HL-60 (cell line): Measurements from ENCODE around the gene LPIN3.

Experiments
- TF ChIP-seq, protein P1 (sequence below): IDR thresholded peaks from 2 replicates; pipeline ENCODE4 v1.6.1; 2012; ENCODE audit warnings: low read depth; ENCODE audit not compliant: insufficient replicate concordance
- TF ChIP-seq, protein P2 (sequence below): IDR thresholded peaks from one replicate; pipeline ENCODE4 v1.5.1; 2011; ENCODE audit warnings: low read length, control low read depth, inconsistent platforms; ENCODE audit not compliant: insufficient read depth

DNA sequence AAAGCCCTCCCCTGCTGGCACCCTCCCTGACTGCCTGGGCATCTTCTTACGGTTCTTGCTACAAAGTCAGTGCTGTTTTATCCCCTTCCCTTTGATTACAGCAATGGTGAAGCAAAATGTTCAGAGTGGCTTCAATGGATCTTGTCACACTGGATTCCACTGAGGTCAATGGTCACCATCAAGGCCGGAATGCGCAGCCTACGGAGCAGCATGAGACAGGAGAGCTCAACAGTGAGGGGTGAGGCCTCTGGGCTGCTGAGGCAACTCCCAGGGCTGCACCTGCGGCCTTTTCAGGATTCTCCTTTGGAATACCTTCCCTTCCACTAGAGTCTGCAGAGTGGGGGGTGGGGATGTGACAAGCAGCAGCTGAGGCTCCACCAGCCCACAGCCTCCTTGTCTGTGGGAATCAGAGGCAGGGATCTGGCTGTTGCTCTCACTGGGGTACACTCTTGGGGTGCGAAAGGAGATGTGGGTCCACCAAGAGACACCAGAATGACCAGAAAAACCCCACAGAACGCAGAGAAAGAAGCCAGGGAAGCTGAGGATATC, 66.3 kb downstream of the LPIN3 start:
- TF ChIP-seq, protein P1, sequence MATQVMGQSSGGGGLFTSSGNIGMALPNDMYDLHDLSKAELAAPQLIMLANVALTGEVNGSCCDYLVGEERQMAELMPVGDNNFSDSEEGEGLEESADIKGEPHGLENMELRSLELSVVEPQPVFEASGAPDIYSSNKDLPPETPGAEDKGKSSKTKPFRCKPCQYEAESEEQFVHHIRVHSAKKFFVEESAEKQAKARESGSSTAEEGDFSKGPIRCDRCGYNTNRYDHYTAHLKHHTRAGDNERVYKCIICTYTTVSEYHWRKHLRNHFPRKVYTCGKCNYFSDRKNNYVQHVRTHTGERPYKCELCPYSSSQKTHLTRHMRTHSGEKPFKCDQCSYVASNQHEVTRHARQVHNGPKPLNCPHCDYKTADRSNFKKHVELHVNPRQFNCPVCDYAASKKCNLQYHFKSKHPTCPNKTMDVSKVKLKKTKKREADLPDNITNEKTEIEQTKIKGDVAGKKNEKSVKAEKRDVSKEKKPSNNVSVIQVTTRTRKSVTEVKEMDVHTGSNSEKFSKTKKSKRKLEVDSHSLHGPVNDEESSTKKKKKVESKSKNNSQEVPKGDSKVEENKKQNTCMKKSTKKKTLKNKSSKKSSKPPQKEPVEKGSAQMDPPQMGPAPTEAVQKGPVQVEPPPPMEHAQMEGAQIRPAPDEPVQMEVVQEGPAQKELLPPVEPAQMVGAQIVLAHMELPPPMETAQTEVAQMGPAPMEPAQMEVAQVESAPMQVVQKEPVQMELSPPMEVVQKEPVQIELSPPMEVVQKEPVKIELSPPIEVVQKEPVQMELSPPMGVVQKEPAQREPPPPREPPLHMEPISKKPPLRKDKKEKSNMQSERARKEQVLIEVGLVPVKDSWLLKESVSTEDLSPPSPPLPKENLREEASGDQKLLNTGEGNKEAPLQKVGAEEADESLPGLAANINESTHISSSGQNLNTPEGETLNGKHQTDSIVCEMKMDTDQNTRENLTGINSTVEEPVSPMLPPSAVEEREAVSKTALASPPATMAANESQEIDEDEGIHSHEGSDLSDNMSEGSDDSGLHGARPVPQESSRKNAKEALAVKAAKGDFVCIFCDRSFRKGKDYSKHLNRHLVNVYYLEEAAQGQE: no peak
- TF ChIP-seq, protein P2, sequence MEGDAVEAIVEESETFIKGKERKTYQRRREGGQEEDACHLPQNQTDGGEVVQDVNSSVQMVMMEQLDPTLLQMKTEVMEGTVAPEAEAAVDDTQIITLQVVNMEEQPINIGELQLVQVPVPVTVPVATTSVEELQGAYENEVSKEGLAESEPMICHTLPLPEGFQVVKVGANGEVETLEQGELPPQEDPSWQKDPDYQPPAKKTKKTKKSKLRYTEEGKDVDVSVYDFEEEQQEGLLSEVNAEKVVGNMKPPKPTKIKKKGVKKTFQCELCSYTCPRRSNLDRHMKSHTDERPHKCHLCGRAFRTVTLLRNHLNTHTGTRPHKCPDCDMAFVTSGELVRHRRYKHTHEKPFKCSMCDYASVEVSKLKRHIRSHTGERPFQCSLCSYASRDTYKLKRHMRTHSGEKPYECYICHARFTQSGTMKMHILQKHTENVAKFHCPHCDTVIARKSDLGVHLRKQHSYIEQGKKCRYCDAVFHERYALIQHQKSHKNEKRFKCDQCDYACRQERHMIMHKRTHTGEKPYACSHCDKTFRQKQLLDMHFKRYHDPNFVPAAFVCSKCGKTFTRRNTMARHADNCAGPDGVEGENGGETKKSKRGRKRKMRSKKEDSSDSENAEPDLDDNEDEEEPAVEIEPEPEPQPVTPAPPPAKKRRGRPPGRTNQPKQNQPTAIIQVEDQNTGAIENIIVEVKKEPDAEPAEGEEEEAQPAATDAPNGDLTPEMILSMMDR: no peak
